Islet of Langerhans (tissue), 1 donor: Measurements from ENCODE around the gene SLC9A7.

Source experiments
- FAIRE-seq: peaks from one replicate; lab custom pipeline; 2011; peaks lifted over from hg19 to GRCh38; lab: Jason Lieb, UNC

The SLC9A7 gene

DNA sequence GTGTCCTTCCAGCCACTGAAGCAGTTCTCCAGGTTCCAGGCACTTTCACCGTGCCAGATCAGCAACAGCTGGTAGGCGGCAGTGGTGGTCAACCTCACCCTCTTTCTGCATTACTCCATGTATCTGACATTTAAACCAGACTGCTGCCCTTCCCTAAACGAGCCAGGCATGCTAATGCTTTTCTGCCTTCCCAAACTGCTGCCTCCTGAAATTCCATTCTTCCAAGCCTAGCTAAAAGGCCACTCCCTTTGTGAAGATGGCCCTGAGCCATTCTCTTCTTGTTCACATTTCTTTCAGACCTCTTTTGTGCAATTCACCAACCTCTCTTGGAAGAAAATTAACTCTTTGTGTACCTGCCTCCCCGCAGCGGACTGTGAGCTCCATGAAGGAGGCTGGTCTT lies 111.7 kb downstream of the SLC9A7 start:
- no peak for FAIRE-seq

GRCh38 chrX:46645614-46646013 lies 113.3 kb downstream of the SLC9A7 start:
- no peak for FAIRE-seq

DNA sequence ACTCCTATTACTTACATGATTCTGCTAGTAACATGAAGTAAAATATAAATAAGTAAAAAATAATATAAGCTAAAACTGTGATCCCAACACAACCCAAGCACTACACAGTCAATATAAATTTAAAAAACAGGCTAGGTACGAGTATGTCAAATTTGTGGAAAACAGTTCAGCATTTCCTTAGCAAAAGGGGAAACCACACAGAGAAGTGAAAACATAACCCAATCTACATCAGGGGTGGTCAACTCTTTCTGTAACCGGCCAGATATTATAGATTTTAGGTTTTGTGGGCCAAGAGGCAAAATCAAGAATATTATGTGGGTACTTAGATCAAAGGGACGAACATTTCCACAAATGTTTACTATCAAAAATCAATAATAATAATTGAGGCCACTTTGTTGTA lies 115.3 kb downstream of the SLC9A7 start:
- FAIRE-seq, result peak; percentile 27

DNA sequence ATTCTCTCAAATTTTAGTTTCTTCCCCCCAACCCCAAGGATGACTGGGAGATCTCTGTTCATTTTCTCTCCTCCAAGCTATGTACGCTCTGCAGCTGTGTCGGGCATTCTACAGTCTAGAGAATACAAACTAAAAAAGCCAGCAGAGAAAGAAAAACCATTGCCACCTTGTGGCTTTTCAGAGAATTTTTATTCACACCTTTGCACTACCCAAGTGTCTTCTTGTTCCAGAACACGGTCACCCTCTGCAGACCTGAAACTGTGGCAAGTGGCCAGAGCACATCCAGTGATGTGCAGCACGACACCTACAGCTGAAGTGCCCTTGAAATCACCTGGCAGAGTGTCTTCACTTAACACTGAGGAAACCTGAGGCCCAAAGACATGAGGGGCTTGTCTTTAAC lies 116.8 kb downstream of the SLC9A7 start:
- FAIRE-seq, result no peak

GRCh38 chrX:46637938-46638337 lies 121.0 kb downstream of the SLC9A7 start:
- peak; percentile 87 for FAIRE-seq

GRCh38 chrX:46636223-46636622 lies 122.7 kb downstream of the SLC9A7 start:
- FAIRE-seq, result no peak

DNA sequence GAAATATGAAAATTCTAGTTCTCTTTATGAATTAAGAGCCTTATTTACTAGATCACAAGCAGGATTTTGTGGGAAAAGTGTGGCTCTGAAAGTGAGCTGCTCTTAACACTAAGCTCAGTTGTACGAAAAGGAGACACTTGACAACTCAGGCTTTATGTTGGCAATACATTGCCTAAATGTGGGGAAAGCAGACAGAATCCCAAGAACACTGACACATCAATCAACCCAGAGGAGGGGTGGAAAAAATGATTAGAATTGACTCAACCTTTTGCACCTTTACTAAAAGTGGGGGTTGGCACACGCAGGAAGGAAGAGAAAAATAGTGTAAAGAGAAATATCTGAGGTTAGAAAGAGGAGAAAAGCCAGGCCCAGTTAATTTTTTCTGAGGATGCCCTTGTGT lies 123.7 kb downstream of the SLC9A7 start:
- FAIRE-seq, result no peak

DNA sequence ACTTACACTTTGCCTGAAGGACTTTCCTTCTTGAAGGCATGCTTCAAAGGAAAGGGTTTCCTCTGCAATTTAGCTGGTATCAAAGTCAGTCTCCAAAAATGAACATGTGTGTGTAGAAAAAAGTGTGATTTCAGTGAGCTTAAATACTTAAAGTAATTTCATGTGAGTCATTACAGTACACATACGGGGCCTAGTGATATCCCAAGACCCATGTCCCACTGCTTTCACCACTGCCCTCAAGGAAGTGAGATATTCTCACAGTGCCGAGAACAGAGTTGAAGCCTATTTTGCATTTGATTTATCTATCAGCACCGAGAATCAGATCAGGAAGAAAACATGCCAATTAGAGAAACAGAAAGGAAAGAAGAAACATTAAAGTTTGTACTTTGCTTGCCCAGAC lies 124.3 kb downstream of the SLC9A7 start:
- FAIRE-seq, result no peak

GRCh38 chrX:46630141-46630540 lies 128.8 kb downstream of the SLC9A7 start:
- no peak for FAIRE-seq

GRCh38 chrX:46628460-46629371 lies 130.2 kb downstream of the SLC9A7 start:
- FAIRE-seq, result no peak

- FAIRE-seq, result no peak
Observed at GRCh38 chrX:46627711-46628419, 131.1 kb downstream of the SLC9A7 start.

- peak; percentile 66 for FAIRE-seq
Observed at GRCh38 chrX:46627062-46627461, 131.9 kb downstream of the SLC9A7 start.

- FAIRE-seq, result no peak
Observed at GRCh38 chrX:46626566-46626965, 132.4 kb downstream of the SLC9A7 start.

GRCh38 chrX:46624090-46624786 lies 134.7 kb downstream of the SLC9A7 start:
- no peak for FAIRE-seq

- no peak for FAIRE-seq
Observed at GRCh38 chrX:46621572-46621971, 137.3 kb downstream of the SLC9A7 start.

DNA sequence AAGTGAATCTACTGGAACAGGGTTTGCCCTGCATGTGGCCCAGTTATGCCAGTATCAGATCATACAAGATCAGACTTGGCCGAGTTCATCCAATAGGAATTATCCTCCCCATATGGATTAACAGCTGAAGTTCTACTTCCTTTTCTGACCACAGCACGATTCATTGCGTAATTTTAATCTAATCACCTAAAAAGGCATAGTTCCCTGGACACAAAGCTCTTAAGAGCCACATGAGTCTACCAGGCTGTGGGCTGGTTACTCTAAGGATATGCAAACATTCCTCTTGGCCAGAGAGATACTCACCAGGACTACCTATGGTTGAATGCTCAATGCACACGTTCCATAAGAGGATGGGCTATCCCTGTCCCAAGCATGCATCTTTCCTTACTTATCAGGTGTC lies 138.4 kb downstream of the SLC9A7 start:
- FAIRE-seq, result no peak

GRCh38 chrX:46618947-46619346 lies 140.0 kb downstream of the SLC9A7 start:
- no peak for FAIRE-seq

- FAIRE-seq, result no peak
Observed at GRCh38 chrX:46617906-46618305, 141.0 kb downstream of the SLC9A7 start.

DNA sequence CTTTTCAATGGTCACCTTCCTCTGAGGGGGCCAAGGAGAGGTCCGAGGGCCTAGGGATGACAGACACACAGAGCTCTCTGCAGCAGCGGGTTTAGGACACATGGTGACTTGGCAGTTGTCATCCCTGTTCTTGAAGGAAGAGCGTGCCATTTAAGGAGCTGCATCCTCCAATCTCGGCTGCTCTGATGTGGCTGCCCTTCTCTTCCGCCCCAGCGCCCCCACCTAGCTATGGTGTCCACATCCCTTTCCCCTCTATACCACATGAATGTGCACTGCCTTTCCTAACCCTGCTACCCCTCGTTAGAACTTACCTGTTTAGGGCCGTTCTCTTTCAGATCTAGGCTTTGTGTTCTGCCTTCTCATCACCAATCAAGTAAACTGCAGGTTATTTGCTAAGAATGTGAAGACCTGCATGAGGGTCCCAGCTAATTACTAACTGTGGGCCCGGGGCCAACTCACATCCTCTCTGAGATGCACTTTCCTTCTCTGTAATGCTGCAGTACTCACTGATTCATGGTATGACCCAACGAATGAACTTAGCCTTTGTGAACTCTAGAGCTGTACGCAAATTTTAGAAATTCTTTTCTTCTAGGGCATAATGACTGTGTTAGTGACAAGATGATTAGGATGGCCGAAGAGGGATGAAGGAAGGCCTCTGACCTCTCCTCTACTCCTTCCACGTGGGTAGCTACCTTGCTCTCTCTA lies 147.1 kb downstream of the SLC9A7 start:
- FAIRE-seq, result no peak

DNA sequence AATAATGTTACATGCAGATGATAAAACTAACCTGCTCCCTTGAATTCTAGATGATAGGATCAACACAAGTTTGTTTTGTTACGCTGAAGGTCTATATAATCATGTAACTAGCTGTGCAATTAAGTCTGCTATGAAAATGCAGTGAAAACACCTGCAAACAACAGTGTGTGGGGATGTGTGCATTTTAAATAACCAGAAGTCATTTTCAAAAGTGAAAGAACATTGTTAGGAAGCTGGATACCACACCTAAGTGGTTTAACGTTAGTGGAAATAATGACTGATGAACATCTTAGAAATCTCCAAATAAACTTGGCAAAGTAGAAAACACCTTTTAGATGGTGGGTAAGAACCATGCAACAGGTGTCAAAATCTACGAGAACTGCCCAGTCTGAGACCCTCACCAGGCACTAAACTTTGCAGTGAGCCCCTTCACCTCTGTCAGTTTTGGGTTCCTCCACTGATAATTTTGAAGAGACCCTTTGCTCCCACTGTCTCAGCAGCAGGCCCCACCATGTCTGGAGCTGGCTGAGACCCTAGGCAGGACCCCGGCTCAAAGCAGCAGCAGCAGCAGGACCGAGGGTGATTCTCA lies 148.8 kb downstream of the SLC9A7 start:
- FAIRE-seq, result no peak

DNA sequence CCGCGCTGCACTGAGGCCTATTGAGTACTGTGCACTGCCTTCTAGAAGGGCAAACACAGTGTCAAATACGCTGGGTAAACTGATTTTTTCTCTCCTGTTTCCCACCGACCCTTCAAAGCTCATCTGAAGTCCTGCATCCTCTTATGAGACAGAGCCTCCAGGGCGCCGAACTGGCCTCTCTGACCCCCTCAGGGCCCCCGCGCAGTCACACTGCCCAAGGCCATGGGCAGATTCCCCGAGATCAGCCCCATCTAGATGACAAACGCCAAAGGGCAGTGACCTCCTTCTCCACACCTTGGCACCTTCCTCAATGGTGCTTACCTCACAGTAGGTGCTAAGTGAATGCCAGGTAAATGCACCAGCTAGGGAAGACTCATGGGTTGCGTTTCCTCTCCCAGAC lies 151.0 kb downstream of the SLC9A7 start:
- FAIRE-seq, result no peak
